ENCODE data around the gene SYNM.

DNA sequence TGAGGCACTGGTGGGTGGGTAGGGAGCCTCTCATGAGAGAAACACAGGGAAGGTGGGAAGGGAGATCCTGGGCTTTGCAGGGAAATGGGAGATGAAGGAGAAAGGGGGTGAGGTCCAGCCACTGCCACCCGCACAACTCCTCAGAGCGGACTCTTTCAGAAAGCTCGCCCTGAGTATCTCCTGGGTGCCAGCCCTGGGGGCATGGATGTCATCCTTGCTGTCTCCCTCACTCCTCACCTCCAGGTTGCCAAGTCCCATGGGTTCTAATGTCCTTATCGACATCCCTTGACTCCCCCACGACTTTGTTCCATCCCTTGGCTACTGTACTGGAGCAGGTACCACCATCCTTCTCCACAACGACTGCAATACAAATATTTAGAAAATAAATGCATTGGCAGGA is 40.9 kb downstream of the SYNM start:
- TF ChIP-seq, protein P1, sequence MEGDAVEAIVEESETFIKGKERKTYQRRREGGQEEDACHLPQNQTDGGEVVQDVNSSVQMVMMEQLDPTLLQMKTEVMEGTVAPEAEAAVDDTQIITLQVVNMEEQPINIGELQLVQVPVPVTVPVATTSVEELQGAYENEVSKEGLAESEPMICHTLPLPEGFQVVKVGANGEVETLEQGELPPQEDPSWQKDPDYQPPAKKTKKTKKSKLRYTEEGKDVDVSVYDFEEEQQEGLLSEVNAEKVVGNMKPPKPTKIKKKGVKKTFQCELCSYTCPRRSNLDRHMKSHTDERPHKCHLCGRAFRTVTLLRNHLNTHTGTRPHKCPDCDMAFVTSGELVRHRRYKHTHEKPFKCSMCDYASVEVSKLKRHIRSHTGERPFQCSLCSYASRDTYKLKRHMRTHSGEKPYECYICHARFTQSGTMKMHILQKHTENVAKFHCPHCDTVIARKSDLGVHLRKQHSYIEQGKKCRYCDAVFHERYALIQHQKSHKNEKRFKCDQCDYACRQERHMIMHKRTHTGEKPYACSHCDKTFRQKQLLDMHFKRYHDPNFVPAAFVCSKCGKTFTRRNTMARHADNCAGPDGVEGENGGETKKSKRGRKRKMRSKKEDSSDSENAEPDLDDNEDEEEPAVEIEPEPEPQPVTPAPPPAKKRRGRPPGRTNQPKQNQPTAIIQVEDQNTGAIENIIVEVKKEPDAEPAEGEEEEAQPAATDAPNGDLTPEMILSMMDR (conservative IDR thresholded peaks at IDR 0.05; ENCODE audit: low read depth in 2 of 2): no peak
- TF ChIP-seq POLR2AphosphoS5 (IDR thresholded peaks at IDR 0.05; ENCODE audit: low read depth): no peak
- TF ChIP-seq EZH2 (IDR thresholded peaks at IDR 0.05; ENCODE audit: low read depth, unreplicated experiment): no peak
- no peak for TF ChIP-seq EZH2phosphoT487 (IDR thresholded peaks at IDR 0.05; ENCODE audit: unreplicated experiment)
- TF ChIP-seq CREB1 (CRISPR knock-in tag; IDR thresholded peaks at IDR 0.05; ENCODE audit: low read depth): no peak
- TF ChIP-seq, protein P2, sequence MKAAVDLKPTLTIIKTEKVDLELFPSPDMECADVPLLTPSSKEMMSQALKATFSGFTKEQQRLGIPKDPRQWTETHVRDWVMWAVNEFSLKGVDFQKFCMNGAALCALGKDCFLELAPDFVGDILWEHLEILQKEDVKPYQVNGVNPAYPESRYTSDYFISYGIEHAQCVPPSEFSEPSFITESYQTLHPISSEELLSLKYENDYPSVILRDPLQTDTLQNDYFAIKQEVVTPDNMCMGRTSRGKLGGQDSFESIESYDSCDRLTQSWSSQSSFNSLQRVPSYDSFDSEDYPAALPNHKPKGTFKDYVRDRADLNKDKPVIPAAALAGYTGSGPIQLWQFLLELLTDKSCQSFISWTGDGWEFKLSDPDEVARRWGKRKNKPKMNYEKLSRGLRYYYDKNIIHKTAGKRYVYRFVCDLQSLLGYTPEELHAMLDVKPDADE (IDR thresholded peaks at IDR 0.05): no peak
- TF ChIP-seq, protein P3, sequence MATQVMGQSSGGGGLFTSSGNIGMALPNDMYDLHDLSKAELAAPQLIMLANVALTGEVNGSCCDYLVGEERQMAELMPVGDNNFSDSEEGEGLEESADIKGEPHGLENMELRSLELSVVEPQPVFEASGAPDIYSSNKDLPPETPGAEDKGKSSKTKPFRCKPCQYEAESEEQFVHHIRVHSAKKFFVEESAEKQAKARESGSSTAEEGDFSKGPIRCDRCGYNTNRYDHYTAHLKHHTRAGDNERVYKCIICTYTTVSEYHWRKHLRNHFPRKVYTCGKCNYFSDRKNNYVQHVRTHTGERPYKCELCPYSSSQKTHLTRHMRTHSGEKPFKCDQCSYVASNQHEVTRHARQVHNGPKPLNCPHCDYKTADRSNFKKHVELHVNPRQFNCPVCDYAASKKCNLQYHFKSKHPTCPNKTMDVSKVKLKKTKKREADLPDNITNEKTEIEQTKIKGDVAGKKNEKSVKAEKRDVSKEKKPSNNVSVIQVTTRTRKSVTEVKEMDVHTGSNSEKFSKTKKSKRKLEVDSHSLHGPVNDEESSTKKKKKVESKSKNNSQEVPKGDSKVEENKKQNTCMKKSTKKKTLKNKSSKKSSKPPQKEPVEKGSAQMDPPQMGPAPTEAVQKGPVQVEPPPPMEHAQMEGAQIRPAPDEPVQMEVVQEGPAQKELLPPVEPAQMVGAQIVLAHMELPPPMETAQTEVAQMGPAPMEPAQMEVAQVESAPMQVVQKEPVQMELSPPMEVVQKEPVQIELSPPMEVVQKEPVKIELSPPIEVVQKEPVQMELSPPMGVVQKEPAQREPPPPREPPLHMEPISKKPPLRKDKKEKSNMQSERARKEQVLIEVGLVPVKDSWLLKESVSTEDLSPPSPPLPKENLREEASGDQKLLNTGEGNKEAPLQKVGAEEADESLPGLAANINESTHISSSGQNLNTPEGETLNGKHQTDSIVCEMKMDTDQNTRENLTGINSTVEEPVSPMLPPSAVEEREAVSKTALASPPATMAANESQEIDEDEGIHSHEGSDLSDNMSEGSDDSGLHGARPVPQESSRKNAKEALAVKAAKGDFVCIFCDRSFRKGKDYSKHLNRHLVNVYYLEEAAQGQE (IDR thresholded peaks at IDR 0.05; ENCODE audit: unreplicated experiment): no peak
- no peak for TF ChIP-seq JUNB (IDR thresholded peaks at IDR 0.05; ENCODE audit: unreplicated experiment)
